HL-60 (cell line): Measurements from ENCODE around the gene CPNE2.

Source experiments
- DNase-seq, 2 experiments: peaks; one replicate each; pipeline ENCODE4 v3.0.0-alpha.2; 2010 to 2020; ENCODE audit warnings: low read depth in 1 of 2, low spot score in 1 of 2
- H3K27ac ChIP-seq: fragments of 250-450 bp; sonication (Bioruptor Pico); replicated peaks from 2 replicates; pipeline ENCODE4 v1.5.1; 2020; ENCODE audit warnings: mild to moderate bottlenecking, moderate library complexity
- H3K27me3 ChIP-seq: fragments of 250-450 bp; sonication (Bioruptor Pico); 2 replicates; pipeline ENCODE4 v1.5.1; 2021; ENCODE audit warnings: mild to moderate bottlenecking, moderate library complexity; ENCODE audit not compliant: insufficient read depth, poor library complexity, severe bottlenecking
- H3K4me3 ChIP-seq: replicated peaks from 2 replicates; pipeline ENCODE4 v1.5.1; 2011; ENCODE audit warnings: mild to moderate bottlenecking, control low read depth, low read length; ENCODE audit not compliant: insufficient read depth
- GABPA ChIP-seq: IDR thresholded peaks from 2 replicates; pipeline ENCODE4 v1.6.1; 2012; ENCODE audit warnings: low read depth
- POLR2AphosphoS5 ChIP-seq: IDR thresholded peaks from 2 replicates; pipeline ENCODE4 v1.6.1; 2012; ENCODE audit warnings: low read depth
- SPI1 ChIP-seq: IDR thresholded peaks from 2 replicates; pipeline ENCODE4 v1.6.1; 2012; ENCODE audit warnings: low read depth, mild to moderate bottlenecking, borderline replicate concordance
- TF ChIP-seq, protein P1 (sequence below): IDR thresholded peaks from one replicate; pipeline ENCODE4 v1.5.1; 2011; ENCODE audit warnings: low read length, control low read depth, inconsistent platforms; ENCODE audit not compliant: insufficient read depth
- TF ChIP-seq, protein P2 (sequence below): IDR thresholded peaks from 2 replicates; pipeline ENCODE4 v1.6.1; 2012; ENCODE audit warnings: low read depth; ENCODE audit not compliant: insufficient replicate concordance

The CPNE2 gene

DNA sequence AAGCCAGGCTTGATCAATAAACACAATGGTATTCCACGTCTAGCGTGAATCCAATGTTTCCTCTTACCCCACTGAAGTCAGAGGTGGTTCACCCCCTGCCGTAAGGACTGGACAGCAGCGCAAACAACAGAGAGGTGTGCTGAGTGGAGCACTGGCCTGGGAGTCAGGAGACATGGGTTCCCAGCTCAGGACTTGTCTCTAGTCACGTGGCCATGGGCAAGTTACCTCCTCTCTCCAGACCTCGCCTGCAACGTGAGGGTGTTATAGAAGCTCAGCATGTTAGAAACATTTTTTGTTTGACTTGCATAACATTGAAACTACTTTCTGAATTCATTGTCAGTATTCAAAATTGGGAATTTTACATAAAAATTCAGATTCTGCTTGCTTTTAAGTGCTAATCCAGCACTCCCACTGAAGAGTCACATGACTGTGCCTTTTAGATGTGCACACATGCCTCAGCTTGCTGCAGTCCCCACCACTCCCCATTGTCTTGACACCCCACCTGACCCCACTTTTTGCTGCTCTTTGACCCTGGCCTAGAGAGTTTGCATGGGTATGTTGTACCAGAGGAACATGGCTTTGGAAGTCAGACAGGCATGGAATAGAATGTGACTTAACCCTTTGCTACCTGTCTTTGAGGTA lies 8.8 kb upstream of the CPNE2 start:
- Histone ChIP-seq H3K27ac (peak overlapping the region; percentile 89), H3K27me3 (no peaks in the 10 kb centered on the region), H3K4me3 (no peak overlapping the region)

GRCh38 chr16:57084257-57084770 lies 8.1 kb upstream of the CPNE2 start:
- Histone ChIP-seq H3K27ac (peak overlapping the region; percentile 89), H3K27me3 (no peaks in the 10 kb centered on the region), H3K4me3 (no peak overlapping the region)
- DNase-seq = peak; percentile 79 to 87
- no peak for TF ChIP-seq GABPA
- TF ChIP-seq, protein P1, sequence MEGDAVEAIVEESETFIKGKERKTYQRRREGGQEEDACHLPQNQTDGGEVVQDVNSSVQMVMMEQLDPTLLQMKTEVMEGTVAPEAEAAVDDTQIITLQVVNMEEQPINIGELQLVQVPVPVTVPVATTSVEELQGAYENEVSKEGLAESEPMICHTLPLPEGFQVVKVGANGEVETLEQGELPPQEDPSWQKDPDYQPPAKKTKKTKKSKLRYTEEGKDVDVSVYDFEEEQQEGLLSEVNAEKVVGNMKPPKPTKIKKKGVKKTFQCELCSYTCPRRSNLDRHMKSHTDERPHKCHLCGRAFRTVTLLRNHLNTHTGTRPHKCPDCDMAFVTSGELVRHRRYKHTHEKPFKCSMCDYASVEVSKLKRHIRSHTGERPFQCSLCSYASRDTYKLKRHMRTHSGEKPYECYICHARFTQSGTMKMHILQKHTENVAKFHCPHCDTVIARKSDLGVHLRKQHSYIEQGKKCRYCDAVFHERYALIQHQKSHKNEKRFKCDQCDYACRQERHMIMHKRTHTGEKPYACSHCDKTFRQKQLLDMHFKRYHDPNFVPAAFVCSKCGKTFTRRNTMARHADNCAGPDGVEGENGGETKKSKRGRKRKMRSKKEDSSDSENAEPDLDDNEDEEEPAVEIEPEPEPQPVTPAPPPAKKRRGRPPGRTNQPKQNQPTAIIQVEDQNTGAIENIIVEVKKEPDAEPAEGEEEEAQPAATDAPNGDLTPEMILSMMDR = peak; percentile 98
- TF ChIP-seq POLR2AphosphoS5 = peak; percentile 74
- TF ChIP-seq, protein P2, sequence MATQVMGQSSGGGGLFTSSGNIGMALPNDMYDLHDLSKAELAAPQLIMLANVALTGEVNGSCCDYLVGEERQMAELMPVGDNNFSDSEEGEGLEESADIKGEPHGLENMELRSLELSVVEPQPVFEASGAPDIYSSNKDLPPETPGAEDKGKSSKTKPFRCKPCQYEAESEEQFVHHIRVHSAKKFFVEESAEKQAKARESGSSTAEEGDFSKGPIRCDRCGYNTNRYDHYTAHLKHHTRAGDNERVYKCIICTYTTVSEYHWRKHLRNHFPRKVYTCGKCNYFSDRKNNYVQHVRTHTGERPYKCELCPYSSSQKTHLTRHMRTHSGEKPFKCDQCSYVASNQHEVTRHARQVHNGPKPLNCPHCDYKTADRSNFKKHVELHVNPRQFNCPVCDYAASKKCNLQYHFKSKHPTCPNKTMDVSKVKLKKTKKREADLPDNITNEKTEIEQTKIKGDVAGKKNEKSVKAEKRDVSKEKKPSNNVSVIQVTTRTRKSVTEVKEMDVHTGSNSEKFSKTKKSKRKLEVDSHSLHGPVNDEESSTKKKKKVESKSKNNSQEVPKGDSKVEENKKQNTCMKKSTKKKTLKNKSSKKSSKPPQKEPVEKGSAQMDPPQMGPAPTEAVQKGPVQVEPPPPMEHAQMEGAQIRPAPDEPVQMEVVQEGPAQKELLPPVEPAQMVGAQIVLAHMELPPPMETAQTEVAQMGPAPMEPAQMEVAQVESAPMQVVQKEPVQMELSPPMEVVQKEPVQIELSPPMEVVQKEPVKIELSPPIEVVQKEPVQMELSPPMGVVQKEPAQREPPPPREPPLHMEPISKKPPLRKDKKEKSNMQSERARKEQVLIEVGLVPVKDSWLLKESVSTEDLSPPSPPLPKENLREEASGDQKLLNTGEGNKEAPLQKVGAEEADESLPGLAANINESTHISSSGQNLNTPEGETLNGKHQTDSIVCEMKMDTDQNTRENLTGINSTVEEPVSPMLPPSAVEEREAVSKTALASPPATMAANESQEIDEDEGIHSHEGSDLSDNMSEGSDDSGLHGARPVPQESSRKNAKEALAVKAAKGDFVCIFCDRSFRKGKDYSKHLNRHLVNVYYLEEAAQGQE = no peak

More for the DNA sequence above, 8.8 kb upstream of the CPNE2 start:
- TF ChIP-seq, protein P1 = no peak
- TF ChIP-seq POLR2AphosphoS5 (no peak), SPI1 (no peak), GABPA (no peak)
- TF ChIP-seq, protein P2 = no peak
- DNase-seq = no peak

DNA sequence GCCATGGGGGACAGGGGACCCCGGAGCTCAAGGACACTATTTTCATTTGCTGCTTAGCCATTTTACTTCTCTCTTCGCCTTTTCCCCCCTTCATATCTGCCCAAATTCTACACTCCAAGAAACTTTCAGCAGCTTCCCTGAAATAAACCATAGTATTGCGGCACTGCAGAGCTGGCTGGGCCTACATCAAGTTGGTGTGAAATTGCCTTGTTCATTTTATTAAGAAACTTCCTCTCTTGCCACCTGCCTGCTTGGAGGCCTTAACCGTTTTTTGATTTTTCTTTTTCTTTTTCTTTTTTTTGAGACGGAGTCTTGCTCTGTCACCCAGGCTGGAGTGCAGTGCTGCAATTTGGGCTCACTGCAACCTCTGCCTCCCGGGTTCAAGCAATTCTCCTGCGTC lies 7.4 kb upstream of the CPNE2 start:
- TF ChIP-seq, protein P2 = no peak
- TF ChIP-seq SPI1 = peak; percentile 83; the same call in 1 of the 2 replicates
- Histone ChIP-seq H3K27ac (peak overlapping the region; percentile 89), H3K27me3 (no peaks in the 10 kb centered on the region)

More for the DNA sequence above, 7.4 kb upstream of the CPNE2 start:
- H3K4me3 ChIP-seq = no peak overlapping the region
- DNase-seq = peak; percentile 70 to 88
